Activated CD8-positive, alpha-beta memory T cell treated with anti-CD3 and anti-CD28 coated beads for 4 hours (primary cell): ENCODE data around the gene EMID1.
"Not testable (repeated sequence)": the region's sequence is repeated elsewhere in the genome, so short reads cannot be mapped to it uniquely, and the experiment has no call there.

Source experiments
- DNase-seq, 2 donors: peaks; one replicate each; pipeline ENCODE4 v3.0.0-alpha.2; 2020; ENCODE audit warnings: low read depth in 2 of 2

Gene EMID1

GRCh38 chr22:29231971-29232959, 26.6 kb downstream of the EMID1 start:
- no peak for DNase-seq

GRCh38 chr22:29233277-29233877, 27.7 kb downstream of the EMID1 start:
- no peak for DNase-seq

- DNase-seq: not testable (repeated sequence)
Measured at GRCh38 chr22:29240481-29240880, 34.8 kb downstream of the EMID1 start.

GRCh38 chr22:29243874-29244446, 38.3 kb downstream of the EMID1 start:
- no peak for DNase-seq

- DNase-seq: no peak
Measured at GRCh38 chr22:29244785-29245625, 39.3 kb downstream of the EMID1 start.

GRCh38 chr22:29245626-29246385, 40.1 kb downstream of the EMID1 start:
- peak; percentile 40 to 53 for DNase-seq

GRCh38 chr22:29247891-29248290, 42.2 kb downstream of the EMID1 start:
- DNase-seq: not testable (repeated sequence)

GRCh38 chr22:29251265-29251664, 45.6 kb downstream of the EMID1 start:
- no peak for DNase-seq

GRCh38 chr22:29251981-29252911, 46.5 kb downstream of the EMID1 start:
- no peak for DNase-seq

GRCh38 chr22:29253561-29254285, 48.0 kb downstream of the EMID1 start:
- no peak for DNase-seq

- DNase-seq: no peak
Measured at GRCh38 chr22:29254286-29254660, 48.6 kb downstream of the EMID1 start.

- no peak for DNase-seq
Measured at GRCh38 chr22:29255064-29255621, 49.4 kb downstream of the EMID1 start.

- no peak for DNase-seq
Measured at GRCh38 chr22:29256606-29257325, 51.1 kb downstream of the EMID1 start.

- no peak for DNase-seq
Measured at GRCh38 chr22:29257751-29258181, 52.1 kb downstream of the EMID1 start.

- DNase-seq: no peak
Measured at GRCh38 chr22:29258407-29259252, 52.9 kb downstream of the EMID1 start.

- DNase-seq: no peak
Measured at GRCh38 chr22:29259253-29259899, 53.7 kb downstream of the EMID1 start.
